Measurements from ENCODE around the gene PDE4C.

GRCh38 chr19:18251587-18252369 lies 25.5 kb upstream of the PDE4C start:
- TF ChIP-seq FOXM1 (IDR thresholded peaks at IDR 0.05; ENCODE audit: borderline replicate concordance) (no peak), CTBP1 (IDR thresholded peaks at IDR 0.05; ENCODE audit: borderline replicate concordance) (no peak), HDGF (IDR thresholded peaks at IDR 0.05; ENCODE audit: borderline replicate concordance) (no peak), FOXK2 (IDR thresholded peaks at IDR 0.05) (no peak), BHLHE40 (IDR thresholded peaks at IDR 0.05; ENCODE audit: borderline replicate concordance) (no peak)

All from HEK293T (cell line).